Type B pancreatic cell (in vitro differentiated cells): ENCODE measurements around the gene MIAT. TPM values are rescaled to one million over a fixed set of nuclear protein-coding genes. Genes with fewer than 3 reads are reported as not detected.

ENCODE experiments used
- DNase-seq: peaks from one replicate; pipeline ENCODE4 v3.0.0; 2021; ENCODE audit warnings: mixed read lengths; ENCODE audit not compliant: unreplicated experiment; ENCODE audit errors: extremely low spot score
- H3K27ac Mint-ChIP-seq: 2 replicates; pipeline ENCODE4 v1.8.0; 2021; ENCODE audit warnings: mild to moderate bottlenecking, mixed read lengths
- H3K27me3 Mint-ChIP-seq: 2 replicates; pipeline ENCODE4 v1.8.0; 2021; ENCODE audit warnings: mixed read lengths
- H3K36me3 Mint-ChIP-seq: 2 replicates; pipeline ENCODE4 v1.8.0; 2021; ENCODE audit warnings: mixed read lengths
- H3K4me1 Mint-ChIP-seq: one replicate; pipeline ENCODE4 v1.8.0; 2021; ENCODE audit warnings: mixed read lengths; ENCODE audit not compliant: unreplicated experiment
- H3K4me3 Mint-ChIP-seq: 2 replicates; pipeline ENCODE4 v1.8.0; 2021; ENCODE audit warnings: mild to moderate bottlenecking, mixed read lengths
- H3K9me3 Mint-ChIP-seq: 2 replicates; pipeline ENCODE4 v1.8.0; 2021; ENCODE audit warnings: mixed read lengths
- CTCF ChIP-seq: fragments of 200-600 bp; sonication (generic); conservative IDR thresholded peaks from 2 replicates; pipeline ENCODE4 v1.5.0; 2021; ENCODE audit warnings: antibody characterized with exemption, mild to moderate bottlenecking
- total RNA-seq: library from RNA; stranded (reverse); gene quantifications from 2 replicates; pipeline ENCODE4 v1.2.1, GENCODE V29; 2021; ENCODE audit warnings: low replicate concordance

The MIAT gene
- total RNA-seq, 1 donor from 2014 or later: 12.2 TPM

GRCh38 chr22:26617271-26618199 is 39.9 kb upstream of the MIAT start, which contains the start of gene CRYBB1:
TSS of gene CRYBB1 (minus strand) at chr22:26618027. CDS start at chr22:26616319, 1,708 bp downstream.
- Mint-ChIP-seq H3K36me3 (no peaks in the 10 kb centered on the region), H3K27ac (no peak within 1 kb of the TSS), H3K4me3 (no peak within 1 kb of the TSS), H3K4me1 (peaks cover 25% of the 10 kb centered on the region), H3K27me3 (peaks cover 47% of the 10 kb centered on the region), H3K9me3 (no peaks in the 10 kb centered on the region)
- DNase-seq: no peak
- TF ChIP-seq CTCF: no peak

DNA sequence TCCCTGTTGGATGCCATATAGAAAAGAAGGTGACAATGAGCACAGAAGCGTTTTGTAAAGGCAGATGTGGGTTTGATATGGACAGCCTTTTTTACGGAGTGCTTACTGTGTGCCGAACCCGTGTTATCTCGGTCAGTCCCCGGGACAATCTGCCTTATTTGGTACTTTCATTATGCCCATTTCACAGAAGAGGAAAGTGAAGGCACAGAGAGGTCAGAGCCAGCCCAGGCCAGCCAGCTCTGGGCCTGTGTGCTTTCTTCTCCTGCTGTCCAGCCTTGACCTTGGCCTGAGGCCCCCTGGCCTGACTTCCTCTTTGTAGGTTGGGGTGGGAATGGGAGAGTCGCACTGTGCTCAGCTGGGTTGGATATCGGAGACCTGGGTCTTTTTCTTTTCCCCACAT is 38.9 kb upstream of the MIAT start:
- H3K9me3 Mint-ChIP-seq: no peaks in the 10 kb centered on the region
- H3K27ac Mint-ChIP-seq: no peak overlapping the region
- H3K4me3 Mint-ChIP-seq: no peak overlapping the region
- no peak for TF ChIP-seq CTCF
- no peak for DNase-seq
- H3K36me3 Mint-ChIP-seq: no peaks in the 10 kb centered on the region
- peaks cover 38% of the 10 kb centered on the region for H3K27me3 Mint-ChIP-seq
- peaks cover 25% of the 10 kb centered on the region for H3K4me1 Mint-ChIP-seq

- Mint-ChIP-seq H3K9me3 (no peaks in the 10 kb centered on the region), H3K4me1 (peaks cover 18% of the 10 kb centered on the region), H3K4me3 (no peak overlapping the region), H3K36me3 (no peaks in the 10 kb centered on the region), H3K27me3 (peaks cover 33% of the 10 kb centered on the region), H3K27ac (no peak overlapping the region)
- no peak for DNase-seq
- TF ChIP-seq CTCF: no peak
These were observed 37.9 kb upstream of the MIAT start for GRCh38 chr22:26619510-26619909.

DNA sequence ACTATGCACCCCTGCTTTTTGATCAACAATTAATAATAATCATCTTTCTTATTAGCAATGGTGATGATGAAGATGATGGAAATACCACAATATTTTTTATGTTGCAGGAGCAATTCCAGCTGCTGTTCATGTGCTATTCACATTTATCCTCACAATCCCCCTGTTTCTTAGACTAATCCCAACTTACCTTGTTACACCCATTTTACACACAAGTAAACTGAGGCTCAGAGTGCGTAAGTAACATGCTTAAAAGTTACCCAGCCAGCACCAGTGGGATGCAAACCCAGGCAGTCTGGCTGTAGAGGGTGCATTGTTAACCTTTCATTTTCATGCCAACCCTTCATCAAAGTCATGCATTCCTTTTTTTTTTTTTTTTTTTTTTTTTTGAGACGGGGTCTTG is 37.2 kb upstream of the MIAT start:
- peaks cover 18% of the 10 kb centered on the region for H3K4me1 Mint-ChIP-seq
- no peak overlapping the region for H3K4me3 Mint-ChIP-seq
- TF ChIP-seq CTCF: no peak

DNA sequence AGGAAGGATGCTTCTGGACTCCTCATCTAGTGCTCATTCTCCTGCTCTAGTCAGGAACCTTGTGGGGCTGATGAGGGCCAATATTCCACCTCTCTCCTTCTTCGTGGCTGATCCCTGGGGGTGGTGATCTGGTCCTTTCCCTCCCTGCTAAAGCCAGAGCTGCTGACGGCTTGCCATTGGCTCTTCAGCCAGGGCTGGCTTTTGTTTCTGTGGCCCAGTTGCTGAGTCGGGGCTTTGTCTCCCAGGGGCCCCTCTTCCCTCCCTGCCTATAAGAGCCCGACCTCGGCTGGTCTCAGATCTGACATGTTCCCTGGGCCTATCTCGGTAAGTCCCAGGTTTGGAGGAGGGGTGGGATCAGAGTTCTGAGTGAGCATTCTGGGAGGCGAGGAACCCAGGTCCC is 35.7 kb upstream of the MIAT start, which contains the start of gene CRYBA4:
Gene CRYBA4 (plus strand): TSS at position 301 of the 400 bp plus-strand sequence. CDS start 634 bp downstream, outside the sequence.
- no peaks in the 10 kb centered on the region for H3K36me3 Mint-ChIP-seq
- no peaks in the 10 kb centered on the region for H3K9me3 Mint-ChIP-seq
- no peak within 1 kb of the TSS for H3K4me3 Mint-ChIP-seq
- no peak for DNase-seq
- TF ChIP-seq CTCF: no peak
- peaks cover 27% of the 10 kb centered on the region for H3K27me3 Mint-ChIP-seq
- peaks cover 13% of the 10 kb centered on the region for H3K4me1 Mint-ChIP-seq
- H3K27ac Mint-ChIP-seq: no peak within 1 kb of the TSS

More for the DNA sequence above, 37.2 kb upstream of the MIAT start:
- Mint-ChIP-seq H3K27me3 (peaks cover 32% of the 10 kb centered on the region), H3K36me3 (no peaks in the 10 kb centered on the region), H3K9me3 (no peaks in the 10 kb centered on the region), H3K27ac (no peak overlapping the region)
- no peak for DNase-seq
